HG03280 (cell line): ENCODE measurements around the gene SLC3A2.

ENCODE experiments used
- ATAC-seq: cut with Tn5 transposase; IDR thresholded peaks from one replicate; pipeline ENCODE4 v1.9.1; 2021; ENCODE audit warnings: mild to moderate bottlenecking, moderate library complexity; ENCODE audit not compliant: unreplicated experiment

SLC3A2 gene

GRCh38 chr11:62908468-62909072, 27.9 kb downstream of the SLC3A2 start:
- ATAC-seq: no peak

DNA sequence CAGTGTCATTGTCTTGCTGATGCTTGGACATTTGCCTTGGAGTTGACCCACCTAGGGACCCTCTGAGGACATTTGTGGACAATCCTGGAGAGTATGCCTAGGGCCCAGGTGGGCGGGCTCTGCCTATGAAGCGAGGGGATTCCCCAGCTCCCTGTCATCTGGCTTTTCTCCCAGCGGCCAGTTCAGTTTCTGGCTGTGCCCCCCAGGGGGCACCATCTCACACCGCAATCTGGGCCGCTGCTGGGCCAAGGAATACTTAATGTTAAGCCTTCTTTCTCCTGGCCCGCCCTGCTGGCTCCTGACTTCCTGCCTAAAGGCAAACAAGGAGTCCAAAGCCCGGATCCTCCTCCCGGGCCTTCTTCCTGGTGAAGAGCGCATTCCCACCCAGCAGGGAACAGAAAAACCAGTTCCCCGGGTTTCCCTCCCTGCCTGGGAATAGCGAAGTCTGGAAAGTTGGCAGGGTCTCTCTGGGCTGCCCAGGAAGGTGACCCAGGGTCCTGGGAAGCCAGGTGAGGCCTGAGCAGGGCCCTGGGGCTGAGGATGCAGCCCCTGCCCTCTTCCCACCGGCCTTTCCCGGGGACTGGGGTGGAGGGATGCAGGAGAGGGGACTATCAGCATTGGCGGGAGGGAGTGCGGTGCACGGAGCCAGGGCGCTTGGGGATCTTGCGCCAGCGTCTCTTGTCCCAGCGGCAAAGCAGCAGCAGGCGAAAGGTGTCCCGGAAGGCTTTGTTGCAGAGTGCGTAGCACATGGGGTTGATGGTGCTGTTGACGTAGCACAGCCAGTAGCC, 28.6 kb downstream of the SLC3A2 start:
- no peak for ATAC-seq

DNA sequence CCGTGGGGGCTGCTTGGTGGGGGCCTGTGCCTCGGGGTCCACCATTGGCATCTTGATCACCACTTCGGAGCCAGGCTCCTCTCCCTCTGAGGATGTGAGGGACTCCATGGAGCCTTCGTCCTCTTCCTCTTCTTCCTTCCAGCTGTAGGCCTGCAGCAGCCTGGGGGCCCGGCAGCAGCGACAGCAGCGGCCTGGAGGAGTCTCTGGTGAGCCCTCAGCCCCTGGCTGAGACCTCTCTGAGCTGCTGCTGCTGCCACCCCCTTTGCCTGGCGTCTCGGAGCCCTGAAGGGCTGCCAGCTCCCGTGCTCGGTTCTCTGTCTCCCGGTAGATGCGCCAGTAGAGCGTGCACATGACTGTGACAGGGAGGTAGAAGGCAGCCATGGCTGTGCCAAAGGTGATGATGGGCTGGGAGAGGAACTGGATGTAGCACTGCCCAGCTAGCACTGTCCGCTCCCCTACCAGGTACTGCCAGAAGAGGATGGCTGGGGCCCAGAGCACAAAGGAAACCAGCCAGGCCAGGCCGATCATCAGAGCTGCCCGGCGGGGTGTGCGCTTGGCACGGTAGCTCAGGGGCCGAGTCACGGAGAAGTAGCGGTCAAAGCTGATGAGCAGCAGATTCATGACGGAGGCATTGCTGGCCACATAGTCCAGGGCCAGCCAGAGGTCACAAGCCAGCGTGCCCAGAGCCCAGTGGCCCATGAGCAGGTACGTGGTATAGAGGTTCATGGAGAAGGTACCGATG, 29.6 kb downstream of the SLC3A2 start:
- no peak for ATAC-seq

DNA sequence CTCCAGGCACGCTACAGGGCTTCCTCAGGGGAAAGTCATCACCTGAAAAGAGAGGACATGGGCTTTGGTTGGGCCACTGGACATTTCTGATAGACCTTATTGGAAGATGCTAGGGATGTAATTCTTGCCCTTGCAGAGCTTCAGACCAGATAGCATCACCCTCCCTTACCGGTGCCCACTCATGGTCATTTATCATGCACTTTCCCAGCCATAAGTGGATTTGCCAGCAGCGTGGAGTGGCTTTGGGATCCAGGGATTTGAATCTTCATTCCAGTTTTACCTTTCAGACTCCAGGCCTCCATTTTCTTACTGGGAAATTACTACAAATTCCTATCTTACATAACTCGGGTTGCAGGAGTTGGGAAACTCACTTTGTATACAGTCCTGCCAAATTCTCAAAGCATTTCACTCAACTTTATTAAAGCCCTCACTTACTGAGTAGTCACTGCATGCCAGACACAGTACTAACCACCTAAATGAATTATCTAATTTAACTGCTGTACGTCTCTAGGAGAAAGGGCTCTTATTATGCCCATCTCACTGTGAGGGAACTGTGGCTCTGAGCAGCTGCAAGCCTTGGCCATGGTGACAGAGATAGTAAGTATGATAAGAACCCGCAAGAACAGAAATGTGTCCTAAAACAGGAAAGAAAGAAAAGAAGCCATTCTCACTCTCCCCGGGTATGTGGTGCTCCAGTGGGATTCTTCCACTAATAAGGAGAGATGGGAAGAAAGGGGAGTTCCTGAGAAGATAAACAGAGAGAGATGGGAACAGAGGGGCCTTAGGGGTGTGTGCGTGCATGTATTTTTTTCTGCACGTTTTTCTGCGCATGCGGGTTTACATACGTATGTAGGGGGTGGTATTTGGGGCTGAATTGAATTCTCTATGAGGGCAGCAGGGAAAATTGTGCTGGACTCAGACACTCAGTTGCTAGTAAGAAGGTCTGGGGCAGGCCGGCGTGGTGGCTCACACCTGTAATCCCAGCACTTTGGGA, 30.7 kb downstream of the SLC3A2 start:
- no peak for ATAC-seq

DNA sequence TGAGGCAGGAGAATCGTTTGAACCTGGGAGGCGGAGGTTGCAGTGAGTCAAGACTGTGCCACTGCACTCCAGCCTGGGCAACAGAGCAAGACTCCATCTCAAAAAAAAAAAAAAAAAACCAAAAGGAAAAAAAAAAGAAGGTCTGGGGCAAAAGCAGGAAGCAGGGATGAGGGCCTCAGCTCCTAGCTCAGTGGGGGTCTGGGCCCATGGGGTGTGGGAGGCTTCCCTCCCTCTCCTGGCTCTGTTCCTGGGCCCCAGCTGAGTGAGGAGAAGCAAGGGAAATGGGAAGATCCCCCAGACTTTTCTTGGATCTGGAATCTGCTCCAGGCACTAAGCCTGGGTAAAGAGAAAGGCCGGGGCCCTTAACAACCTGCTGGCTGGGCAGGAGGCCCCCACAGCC, 31.6 kb downstream of the SLC3A2 start:
- ATAC-seq: no peak

DNA sequence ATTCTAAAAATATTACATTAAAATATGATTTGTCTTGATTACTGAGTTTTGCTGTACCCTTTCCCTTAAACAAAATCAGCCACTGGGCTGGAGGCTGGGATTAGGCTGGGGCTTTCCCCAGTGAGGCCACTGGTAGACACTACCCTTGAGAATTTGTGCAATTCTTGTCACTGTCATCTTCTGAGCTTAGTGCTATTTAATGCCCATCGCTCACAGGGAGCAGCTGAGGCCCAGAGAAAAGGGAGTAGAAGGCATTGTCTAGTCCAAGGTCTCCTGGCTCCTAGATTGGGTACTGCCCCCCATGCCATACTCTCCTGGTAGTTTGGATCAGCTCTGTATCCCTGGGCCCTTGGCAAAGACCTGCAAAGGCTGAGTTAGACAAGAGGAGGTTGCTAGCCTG, 33.7 kb downstream of the SLC3A2 start:
- no peak for ATAC-seq

DNA sequence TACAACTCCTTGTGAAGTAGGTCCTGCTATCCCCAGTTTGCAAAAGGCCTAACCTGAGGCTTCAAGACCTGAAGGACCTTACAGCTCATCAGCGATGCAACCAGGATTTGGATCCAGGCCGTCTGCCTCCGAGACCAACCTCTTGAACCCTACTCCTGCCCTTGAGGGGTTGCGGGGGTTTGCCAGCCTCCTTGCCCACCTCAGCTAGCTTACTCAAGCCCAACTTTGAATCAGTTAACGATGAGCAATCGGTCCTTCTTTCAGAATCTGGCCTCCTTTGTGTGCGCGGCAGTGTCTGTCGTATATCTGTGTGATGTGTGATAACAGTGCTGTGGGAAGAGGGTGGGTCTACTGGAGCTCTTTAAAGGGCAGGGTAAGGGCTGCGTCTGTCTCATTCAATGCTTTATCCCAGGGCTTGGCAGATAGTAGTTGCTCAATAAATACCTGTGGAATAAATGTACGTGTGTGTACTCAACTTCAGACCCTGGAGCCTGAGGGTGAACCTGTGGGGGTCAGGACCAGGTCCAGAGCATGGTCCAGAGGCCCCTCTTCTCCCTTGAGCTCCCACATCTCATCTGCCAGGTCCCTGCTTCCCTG, 37.3 kb downstream of the SLC3A2 start:
- no peak for ATAC-seq

DNA sequence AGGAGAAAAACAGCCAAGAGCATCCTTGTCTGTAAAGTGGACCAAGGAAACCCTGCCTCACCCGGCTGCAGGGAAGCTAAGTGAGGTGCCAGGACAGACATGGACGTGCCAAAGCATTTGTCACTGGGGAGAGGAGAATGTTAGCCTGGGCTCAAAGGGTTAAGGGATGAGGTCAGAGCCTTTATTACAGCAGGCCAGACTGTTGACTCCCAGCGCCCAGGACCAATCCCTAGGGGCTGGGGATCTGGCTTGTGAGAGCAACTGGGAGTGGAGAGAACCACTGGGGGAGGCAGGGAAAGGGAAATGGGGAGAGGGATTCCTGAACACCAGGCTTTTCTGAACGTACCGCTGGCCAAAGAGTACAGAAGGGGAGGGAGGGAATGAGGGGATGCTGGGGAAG, 37.8 kb downstream of the SLC3A2 start:
- no peak for ATAC-seq

DNA sequence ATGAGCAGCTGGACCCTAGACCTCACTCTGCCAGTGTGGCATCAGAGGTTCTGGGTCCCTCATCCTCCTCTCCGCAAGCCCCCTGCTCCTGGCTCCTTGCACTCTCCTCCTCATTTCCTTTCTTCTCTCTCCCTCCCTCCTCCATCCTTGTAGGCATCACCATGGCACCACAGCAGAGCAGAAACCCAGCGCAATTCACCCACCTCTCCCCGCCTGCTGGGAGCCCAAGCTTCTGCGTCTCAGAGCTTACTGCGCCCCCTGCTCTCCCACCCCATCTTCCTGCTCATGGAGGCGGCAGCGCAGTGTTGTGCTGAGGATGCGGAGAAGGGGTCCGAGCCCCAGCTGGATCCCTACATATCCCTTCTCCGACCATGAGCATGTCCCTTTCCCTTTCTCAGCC, 38.8 kb downstream of the SLC3A2 start:
- no peak for ATAC-seq

- ATAC-seq: no peak
Observed at GRCh38 chr11:62919898-62920640, 39.4 kb downstream of the SLC3A2 start.

GRCh38 chr11:62921201-62921572, 40.5 kb downstream of the SLC3A2 start, which contains the start of gene CHRM1:
Gene CHRM1, minus strand, starts transcription at chr11:62921363. Its CDS starts 10,263 bp downstream, at chr11:62911100.
- ATAC-seq: no peak

DNA sequence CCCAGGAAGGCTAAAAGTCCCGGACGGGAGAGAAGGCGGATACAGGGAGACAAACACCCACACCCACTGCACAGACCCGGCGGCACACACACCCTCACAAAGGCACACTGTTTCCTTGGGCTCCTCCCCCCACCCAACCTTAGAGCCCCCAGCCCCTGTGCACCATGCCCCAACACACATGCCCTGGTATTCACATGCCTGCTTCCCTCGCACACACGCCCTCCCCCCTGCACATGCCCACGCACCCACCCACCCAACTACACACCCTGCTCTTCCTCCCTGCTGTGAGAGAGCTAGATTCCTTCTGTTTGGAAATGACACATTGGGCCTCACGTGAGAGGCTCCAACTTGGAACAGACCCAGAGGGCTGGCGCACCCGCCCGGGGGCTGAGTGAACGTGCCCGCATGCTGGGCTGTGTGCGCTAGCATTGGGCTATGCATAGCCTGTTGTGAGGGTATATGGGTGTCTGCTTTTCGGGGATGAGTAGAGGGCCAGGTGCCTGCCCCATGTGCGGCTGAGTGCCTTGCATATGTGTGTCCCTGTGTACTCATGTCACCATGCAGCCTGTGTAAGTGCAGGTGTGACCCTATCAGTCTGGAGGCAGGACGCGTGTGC, 41.0 kb downstream of the SLC3A2 start:
- no peak for ATAC-seq

GRCh38 chr11:62922189-62922589, 41.5 kb downstream of the SLC3A2 start:
- ATAC-seq: no peak

- ATAC-seq: no peak
Observed at GRCh38 chr11:62922653-62923431, 42.1 kb downstream of the SLC3A2 start.

DNA sequence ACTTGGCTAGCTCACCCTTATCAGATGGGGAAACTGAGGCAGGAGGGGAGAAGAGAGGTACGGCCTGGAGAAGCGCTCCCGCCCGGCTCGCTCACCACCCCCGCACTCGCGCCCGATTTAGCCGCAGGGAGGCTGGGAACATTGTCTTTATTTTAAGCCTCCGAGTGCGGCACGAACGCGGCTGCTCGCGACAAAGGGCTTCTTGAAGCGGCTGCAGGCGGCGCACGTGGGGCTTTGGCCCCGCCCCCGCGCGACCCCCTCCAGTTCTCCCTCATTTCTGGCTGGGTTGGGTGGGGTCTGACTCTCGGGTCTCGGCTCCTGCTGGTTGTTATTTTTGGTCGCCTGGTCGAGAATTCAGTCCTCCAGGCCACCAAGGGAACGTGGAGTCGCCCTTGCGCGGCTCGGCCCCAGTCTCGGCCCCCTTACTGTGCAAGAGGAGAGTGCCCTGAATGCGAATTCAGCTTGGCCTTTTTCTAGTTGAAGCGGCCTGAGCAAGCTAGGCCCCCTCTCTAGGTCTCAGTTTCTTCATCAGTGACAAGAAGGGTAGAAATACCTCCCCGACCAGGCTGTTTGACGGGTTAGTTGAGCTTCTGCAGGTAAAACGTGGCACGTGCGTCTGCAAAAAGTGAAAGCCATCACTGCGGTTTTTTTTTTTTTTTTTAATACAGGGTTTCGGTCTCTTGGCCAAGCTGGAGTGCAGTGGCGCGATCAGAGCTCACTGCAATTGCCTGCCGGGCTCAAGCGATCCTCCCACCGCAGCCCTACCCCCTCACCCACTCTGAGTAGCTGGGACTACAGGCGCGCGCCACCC, 43.1 kb downstream of the SLC3A2 start:
- no peak for ATAC-seq

- no peak for ATAC-seq
Observed at GRCh38 chr11:62925308-62925707, 44.6 kb downstream of the SLC3A2 start.
